AG04450 (cell line): Measurements from ENCODE around the gene ISCU. TPM values are rescaled to one million over a fixed set of nuclear protein-coding genes. Genes with fewer than 3 reads are reported as not detected.

Experiments
- CTCF ChIA-PET: fragments of 300-600, 350-600 bp; formaldehyde crosslinking; extraction: SDS; loops from one replicate; lab custom pipeline; 2022; ENCODE audit warnings: antibody characterized with exemption, inconsistent platforms; lab: Charles Lee
- POLR2A ChIA-PET: fragments of 350-600 bp; formaldehyde crosslinking; extraction: SDS; loops from one replicate; lab custom pipeline; 2021; ENCODE audit warnings: antibody characterized with exemption, inconsistent platforms; lab: Yijun Ruan, JAX
- DNase-seq: peaks from one replicate; pipeline ENCODE4 v3.0.0-alpha.2; 2011; ENCODE audit warnings: low read depth, low spot score
- H3K27ac ChIP-seq: one replicate; pipeline ENCODE4 v1.5.1; 2012; ENCODE audit warnings: low read depth, low read length, control low read depth
- H3K27me3 ChIP-seq: one replicate; pipeline ENCODE4 v1.6.0; 2012; ENCODE audit warnings: low read length; ENCODE audit not compliant: control insufficient read depth, insufficient read depth
- H3K4me3 ChIP-seq: 2 replicates; pipeline ENCODE4 v1.5.1; 2011; ENCODE audit warnings: mild to moderate bottlenecking, low read depth, low read length, control low read depth
- H3K9me3 ChIP-seq: 2 replicates; pipeline ENCODE4 v1.5.1; 2012; ENCODE audit warnings: low read length; ENCODE audit not compliant: control insufficient read depth, insufficient read depth
- polyA plus RNA-seq: library from polyadenylated mRNA; depleted of rRNA; stranded (reverse); fragments of >200 nt; gene quantifications from 2 replicates; pipeline ENCODE4 v1.2.3, GENCODE V29; 2011
- TF ChIP-seq, protein P1 (sequence below): IDR thresholded peaks from 2 replicates; pipeline ENCODE4 v1.5.1; 2011; ENCODE audit warnings: low read depth, low read length, control low read depth, inconsistent platforms

The ISCU gene
- polyA plus RNA-seq, 1 experiment: 184 TPM

GRCh38 chr12:108612788-108613282, 50.4 kb downstream of the ISCU start:
- TF ChIP-seq, protein P1, sequence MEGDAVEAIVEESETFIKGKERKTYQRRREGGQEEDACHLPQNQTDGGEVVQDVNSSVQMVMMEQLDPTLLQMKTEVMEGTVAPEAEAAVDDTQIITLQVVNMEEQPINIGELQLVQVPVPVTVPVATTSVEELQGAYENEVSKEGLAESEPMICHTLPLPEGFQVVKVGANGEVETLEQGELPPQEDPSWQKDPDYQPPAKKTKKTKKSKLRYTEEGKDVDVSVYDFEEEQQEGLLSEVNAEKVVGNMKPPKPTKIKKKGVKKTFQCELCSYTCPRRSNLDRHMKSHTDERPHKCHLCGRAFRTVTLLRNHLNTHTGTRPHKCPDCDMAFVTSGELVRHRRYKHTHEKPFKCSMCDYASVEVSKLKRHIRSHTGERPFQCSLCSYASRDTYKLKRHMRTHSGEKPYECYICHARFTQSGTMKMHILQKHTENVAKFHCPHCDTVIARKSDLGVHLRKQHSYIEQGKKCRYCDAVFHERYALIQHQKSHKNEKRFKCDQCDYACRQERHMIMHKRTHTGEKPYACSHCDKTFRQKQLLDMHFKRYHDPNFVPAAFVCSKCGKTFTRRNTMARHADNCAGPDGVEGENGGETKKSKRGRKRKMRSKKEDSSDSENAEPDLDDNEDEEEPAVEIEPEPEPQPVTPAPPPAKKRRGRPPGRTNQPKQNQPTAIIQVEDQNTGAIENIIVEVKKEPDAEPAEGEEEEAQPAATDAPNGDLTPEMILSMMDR: no peak
- no peak for DNase-seq
- CTCF ChIA-PET: interaction anchor here (11.2 kb wide), 1 partner anchor 46 kb away, joined by 508 read pairs; the partner anchor contains the start of genes ISCU and SART3
- Histone ChIP-seq H3K4me3 (no peak overlapping the region), H3K27me3 (no peaks in the 10 kb centered on the region), H3K27ac (no peak overlapping the region), H3K9me3 (peaks cover 7% of the 10 kb centered on the region)
- POLR2A ChIA-PET: interaction anchor here (1.1 kb wide), 1 partner anchor 52 kb away, joined by 6 read pairs; the partner anchor contains the start of gene SART3

GRCh38 chr12:108613548-108613947, 51.2 kb downstream of the ISCU start:
- no peak for DNase-seq
- ChIA-PET POLR2A (no interaction called here), CTCF (interaction anchor here (11.2 kb wide), 1 partner anchor 47 kb away, joined by 508 read pairs; the partner anchor contains the start of genes ISCU and SART3)
- H3K27ac ChIP-seq: no peak overlapping the region
- TF ChIP-seq, protein P1: no peak
- no peak overlapping the region for H3K4me3 ChIP-seq
- H3K27me3 ChIP-seq: no peaks in the 10 kb centered on the region
- H3K9me3 ChIP-seq: peaks cover 7% of the 10 kb centered on the region

DNA sequence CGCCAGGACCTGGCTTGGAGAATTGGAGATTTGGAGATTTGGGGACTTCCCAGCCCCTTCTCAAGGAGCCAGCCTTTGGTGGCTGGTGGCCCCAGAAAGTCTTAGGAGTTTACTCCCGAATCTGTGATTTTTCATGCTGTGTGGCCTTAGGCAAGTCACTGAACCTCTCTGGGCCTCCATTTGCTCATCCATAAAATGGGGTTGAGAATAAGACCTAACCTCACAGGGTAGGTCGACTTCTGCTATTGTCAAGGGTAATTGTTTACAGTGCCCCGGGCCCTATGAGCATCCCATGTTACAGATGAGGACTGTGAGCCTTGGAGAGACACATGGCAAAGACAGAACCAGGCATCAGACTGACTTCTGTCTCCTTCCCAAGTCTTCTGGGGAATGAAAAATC, 51.6 kb downstream of the ISCU start:
- Histone ChIP-seq H3K27me3 (no peaks in the 10 kb centered on the region), H3K27ac (no peak overlapping the region), H3K9me3 (peaks cover 7% of the 10 kb centered on the region), H3K4me3 (no peak overlapping the region)
- ChIA-PET CTCF (interaction anchor here (11.2 kb wide), 1 partner anchor 47 kb away, joined by 508 read pairs; the partner anchor contains the start of genes ISCU and SART3), POLR2A (no interaction called here)
- no peak for DNase-seq
- TF ChIP-seq, protein P1: no peak

- H3K4me3 ChIP-seq: no peak overlapping the region
- H3K9me3 ChIP-seq: peaks cover 7% of the 10 kb centered on the region
- TF ChIP-seq, protein P1: no peak
- ChIA-PET CTCF (interaction anchor here (11.2 kb wide), 1 partner anchor 48 kb away, joined by 508 read pairs; the partner anchor contains the start of genes ISCU and SART3), POLR2A (no interaction called here)
- H3K27ac ChIP-seq: no peak overlapping the region
- no peaks in the 10 kb centered on the region for H3K27me3 ChIP-seq
- no peak for DNase-seq
Measured at GRCh38 chr12:108614639-108615038, 52.2 kb downstream of the ISCU start.

GRCh38 chr12:108615918-108616317, 53.5 kb downstream of the ISCU start:
- ChIA-PET CTCF (interaction anchor here (0.7 to 11.2 kb wide), 3 partner anchors 31 to 187 kb away, joined by 4 to 508 read pairs (median 4); partner anchors contain the start of genes ISCU and SART3), POLR2A (interaction anchor here (0.6 to 1.5 kb wide), 3 partner anchors 16 to 189 kb away, joined by 3 read pairs; partner anchors contain the start of gene SART3)
- Histone ChIP-seq H3K9me3 (peaks cover 7% of the 10 kb centered on the region), H3K27ac (no peak overlapping the region), H3K27me3 (no peaks in the 10 kb centered on the region), H3K4me3 (no peak overlapping the region)
- no peak for DNase-seq
- TF ChIP-seq, protein P1: no peak
